DOHH2 (cell line): Measurements from ENCODE around the gene TMEM202.

Source experiments
- H3F3A ChIP-seq: fragments of 200-600 bp; sonication (generic), shearing (Covaris generic); 2 replicates; pipeline ENCODE4 v1.6.0; 2016; ENCODE audit warnings: antibody characterized with exemption, mild to moderate bottlenecking; ENCODE audit not compliant: control insufficient read depth, insufficient read depth
- H3K27ac ChIP-seq: fragments of 200-600 bp; sonication (generic); 2 replicates; pipeline ENCODE4 v1.5.1; 2014; ENCODE audit warnings: low read depth, mild to moderate bottlenecking, low read length, moderate library complexity
- H3K27me3 ChIP-seq: fragments of 200-600 bp; sonication (generic); 2 replicates; pipeline ENCODE4 v1.6.1; 2014; ENCODE audit warnings: mild to moderate bottlenecking, low read length, mixed read lengths; ENCODE audit not compliant: control insufficient read depth
- H3K36me3 ChIP-seq: fragments of 200-600 bp; sonication (generic); 2 replicates; pipeline ENCODE4 v1.6.1; 2014; ENCODE audit warnings: mild to moderate bottlenecking, low read length, moderate library complexity, mixed read lengths; ENCODE audit not compliant: control insufficient read depth
- H3K4me1 ChIP-seq: fragments of 200-600 bp; sonication (generic); 2 replicates; pipeline ENCODE4 v1.6.1; 2014; ENCODE audit warnings: mild to moderate bottlenecking, low read length, mixed read lengths; ENCODE audit not compliant: control insufficient read depth
- H3K4me2 ChIP-seq: fragments of 200-600 bp; sonication (generic); 2 replicates; pipeline ENCODE4 v1.6.0; 2014; ENCODE audit warnings: mild to moderate bottlenecking, low read length, moderate library complexity
- H3K4me3 ChIP-seq: fragments of 200-600 bp; sonication (generic); 2 replicates; pipeline ENCODE4 v1.5.1; 2014; ENCODE audit warnings: mild to moderate bottlenecking, low read length, mixed read lengths
- H3K79me2 ChIP-seq: fragments of 200-600 bp; sonication (generic); 2 replicates; pipeline ENCODE4 v1.6.1; 2014; ENCODE audit warnings: mild to moderate bottlenecking, low read length, mixed read lengths; ENCODE audit not compliant: control insufficient read depth
- H3K9me2 ChIP-seq: fragments of 200-600 bp; sonication (generic); replicated peaks from 2 replicates; pipeline ENCODE4 v1.6.1; 2014; ENCODE audit warnings: mild to moderate bottlenecking, low read length, mixed read lengths; ENCODE audit not compliant: control insufficient read depth
- H3K9me3 ChIP-seq: fragments of 200-600 bp; sonication (generic); 2 replicates; pipeline ENCODE4 v1.6.1; 2014; ENCODE audit warnings: antibody characterized with exemption, low read length, mixed read lengths; ENCODE audit not compliant: control insufficient read depth, insufficient read depth
- H4K20me1 ChIP-seq: fragments of 200-600 bp; sonication (generic); 2 replicates; pipeline ENCODE4 v1.6.0; 2014; ENCODE audit warnings: low read depth, mild to moderate bottlenecking, antibody characterized with exemption, low read length, moderate library complexity; ENCODE audit not compliant: control insufficient read depth, insufficient read depth
- CTCF ChIP-seq: fragments of 200-600 bp; sonication (generic); IDR thresholded peaks from one replicate; pipeline ENCODE4 v1.5.1; 2014; ENCODE audit warnings: antibody characterized with exemption, mild to moderate bottlenecking, low read depth, low read length; ENCODE audit not compliant: poor library complexity, severe bottlenecking
- EZH2phosphoT487 ChIP-seq: fragments of 200-600 bp; sonication (generic); IDR thresholded peaks from 2 replicates; pipeline ENCODE4 v1.6.1; 2017; ENCODE audit warnings: borderline replicate concordance, mild to moderate bottlenecking, antibody characterized with exemption, low read length, moderate library complexity, mixed read lengths

Gene TMEM202

GRCh38 chr15:72445426-72445825 lies 47.3 kb downstream of the TMEM202 start:
- H3K4me1 ChIP-seq, result no peaks in the 10 kb centered on the region
- no peak for TF ChIP-seq EZH2phosphoT487
- TF ChIP-seq CTCF, result no peak
- no peaks in the 10 kb centered on the region for H3K36me3 ChIP-seq
- no peaks in the 10 kb centered on the region for H3K79me2 ChIP-seq
- H3K27ac ChIP-seq, result no peak overlapping the region
- no peak overlapping the region for H3K4me2 ChIP-seq
- no peaks in the 10 kb centered on the region for H3K9me2 ChIP-seq
- no peak overlapping the region for H3K4me3 ChIP-seq
- no peaks in the 10 kb centered on the region; the same call in 1 of the 2 replicates for H3K27me3 ChIP-seq
- no peaks in the 10 kb centered on the region for H3K9me3 ChIP-seq
- H3F3A ChIP-seq, result no peaks in the 10 kb centered on the region
- no peaks in the 10 kb centered on the region for H4K20me1 ChIP-seq

- Histone ChIP-seq H3K4me2 (no peak overlapping the region), H3K9me2 (no peaks in the 10 kb centered on the region), H3K4me1 (no peaks in the 10 kb centered on the region), H3F3A (no peaks in the 10 kb centered on the region), H4K20me1 (no peaks in the 10 kb centered on the region), H3K27me3 (peaks cover 4% of the 10 kb centered on the region), H3K9me3 (no peaks in the 10 kb centered on the region), H3K4me3 (no peak overlapping the region), H3K79me2 (no peaks in the 10 kb centered on the region), H3K36me3 (no peaks in the 10 kb centered on the region), H3K27ac (no peak overlapping the region)
- TF ChIP-seq EZH2phosphoT487 (no peak), CTCF (no peak)
Observed at GRCh38 chr15:72450805-72451204, 52.7 kb downstream of the TMEM202 start.

- Histone ChIP-seq H3K27me3 (peaks cover 4% of the 10 kb centered on the region), H3F3A (no peaks in the 10 kb centered on the region), H3K4me3 (no peak overlapping the region), H3K4me2 (no peak overlapping the region), H3K9me3 (no peaks in the 10 kb centered on the region), H3K36me3 (no peaks in the 10 kb centered on the region), H3K9me2 (no peaks in the 10 kb centered on the region), H4K20me1 (no peaks in the 10 kb centered on the region), H3K27ac (no peak overlapping the region), H3K79me2 (no peaks in the 10 kb centered on the region), H3K4me1 (no peaks in the 10 kb centered on the region)
- TF ChIP-seq CTCF, result no peak
- no peak for TF ChIP-seq EZH2phosphoT487
Observed at GRCh38 chr15:72451224-72451623, 53.1 kb downstream of the TMEM202 start.

- H3K27ac ChIP-seq, result no peak overlapping the region
- no peaks in the 10 kb centered on the region for H3K36me3 ChIP-seq
- H3K4me3 ChIP-seq, result no peak overlapping the region
Observed at GRCh38 chr15:72456684-72457083, 58.6 kb downstream of the TMEM202 start.

More at GRCh38 chr15:72456684-72457083, 58.6 kb downstream of the TMEM202 start:
- H3F3A ChIP-seq, result 0 out of 2 replicates have a peak, but pooled peaks cover 2% of the 10 kb centered on the region
- TF ChIP-seq CTCF, result no peak
- TF ChIP-seq EZH2phosphoT487, result no peak
- no peaks in the 10 kb centered on the region for H3K79me2 ChIP-seq
- 0 out of 2 replicates have a peak, but pooled peaks cover 2% of the 10 kb centered on the region for H3K4me1 ChIP-seq
- no peak overlapping the region for H3K4me2 ChIP-seq
- no peaks in the 10 kb centered on the region for H3K9me2 ChIP-seq
- H3K9me3 ChIP-seq, result no peaks in the 10 kb centered on the region
- no peaks in the 10 kb centered on the region for H4K20me1 ChIP-seq
- peaks cover 4% of the 10 kb centered on the region; the same call in 1 of the 2 replicates for H3K27me3 ChIP-seq
